Measurements from ENCODE around the gene FXYD2.

DNA sequence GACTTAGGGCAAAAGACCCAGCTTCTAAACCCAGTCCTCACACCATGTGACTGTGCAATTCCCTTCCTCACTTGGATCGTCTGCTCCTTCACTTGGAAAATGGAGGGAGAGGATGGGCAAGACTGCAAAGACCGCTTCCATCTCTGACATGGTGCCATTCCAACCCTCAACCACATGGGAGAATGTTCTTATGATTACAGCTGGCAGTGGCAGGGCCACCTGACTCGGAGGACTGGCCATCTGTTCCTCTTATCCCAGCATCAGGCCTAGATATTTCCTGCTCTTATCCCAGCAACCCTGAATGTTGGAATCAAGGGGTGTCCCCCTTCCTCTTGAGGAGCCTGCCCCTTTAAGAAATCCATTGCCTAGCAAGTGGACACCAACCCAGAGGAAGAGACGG, 42.9 kb downstream of the FXYD2 start:
- TF ChIP-seq, protein P1, sequence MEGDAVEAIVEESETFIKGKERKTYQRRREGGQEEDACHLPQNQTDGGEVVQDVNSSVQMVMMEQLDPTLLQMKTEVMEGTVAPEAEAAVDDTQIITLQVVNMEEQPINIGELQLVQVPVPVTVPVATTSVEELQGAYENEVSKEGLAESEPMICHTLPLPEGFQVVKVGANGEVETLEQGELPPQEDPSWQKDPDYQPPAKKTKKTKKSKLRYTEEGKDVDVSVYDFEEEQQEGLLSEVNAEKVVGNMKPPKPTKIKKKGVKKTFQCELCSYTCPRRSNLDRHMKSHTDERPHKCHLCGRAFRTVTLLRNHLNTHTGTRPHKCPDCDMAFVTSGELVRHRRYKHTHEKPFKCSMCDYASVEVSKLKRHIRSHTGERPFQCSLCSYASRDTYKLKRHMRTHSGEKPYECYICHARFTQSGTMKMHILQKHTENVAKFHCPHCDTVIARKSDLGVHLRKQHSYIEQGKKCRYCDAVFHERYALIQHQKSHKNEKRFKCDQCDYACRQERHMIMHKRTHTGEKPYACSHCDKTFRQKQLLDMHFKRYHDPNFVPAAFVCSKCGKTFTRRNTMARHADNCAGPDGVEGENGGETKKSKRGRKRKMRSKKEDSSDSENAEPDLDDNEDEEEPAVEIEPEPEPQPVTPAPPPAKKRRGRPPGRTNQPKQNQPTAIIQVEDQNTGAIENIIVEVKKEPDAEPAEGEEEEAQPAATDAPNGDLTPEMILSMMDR (IDR thresholded peaks at IDR 0.05; ENCODE audit: extremely low read depth in 1 of 2, insufficient read depth in 1 of 2, low read depth in 1 of 2, low read length in 2 of 2) = no peak
- TF ChIP-seq EZH2 (IDR thresholded peaks at IDR 0.05; ENCODE audit: borderline replicate concordance, low read depth, low read length, severe bottlenecking) (no peak), POLR2AphosphoS5 (IDR thresholded peaks at IDR 0.05; ENCODE audit: insufficient read depth, low read depth, low read length) (no peak), POLR2A (IDR thresholded peaks at IDR 0.05; ENCODE audit: low read depth, low read length) (no peak)
- TF ChIP-seq, protein P2, sequence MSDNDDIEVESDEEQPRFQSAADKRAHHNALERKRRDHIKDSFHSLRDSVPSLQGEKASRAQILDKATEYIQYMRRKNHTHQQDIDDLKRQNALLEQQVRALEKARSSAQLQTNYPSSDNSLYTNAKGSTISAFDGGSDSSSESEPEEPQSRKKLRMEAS (IDR thresholded peaks at IDR 0.05; ENCODE audit: insufficient read depth, insufficient read length) = no peak

All from endothelial cell of umbilical vein (primary cell).